Heart left ventricle (tissue), 16 donors: ENCODE results near the gene EDRF1. TPM values are rescaled to one million over a fixed set of nuclear protein-coding genes. Genes with fewer than 3 reads are reported as not detected.
A peak's percentile ranks its signal among the peaks of the same experiment; 100 is the strongest.

Experiments
- ATAC-seq, 4 donors: fragments of 200-7000 bp; cut with Tn5 transposase; one replicate each; pipeline ENCODE4 v1.9.1; 2020 to 2022; ENCODE audit warnings: moderate library complexity in 4 of 4, mild to moderate bottlenecking in 3 of 4, moderate number of reproducible peaks in 1 of 4
- DNase-seq, 5 donors: peaks; one replicate each; pipeline ENCODE4 v3.0.0-alpha.2; 2020
- H3K27ac ChIP-seq, 12 donors: fragments of 200-600 bp; sonication (generic) in 4 of 12; one replicate each; pipeline versions ENCODE4 v1.5.0 to v1.8.0; 2016 to 2022; ENCODE audit warnings: mild to moderate bottlenecking in 2 of 12
- H3K27me3 ChIP-seq, 9 donors: fragments of 200-600 bp; sonication (generic) in 2 of 9; one replicate each; pipeline versions ENCODE4 v1.5.1 to v1.8.0; 2016 to 2022; ENCODE audit warnings: mild to moderate bottlenecking in 3 of 9
- H3K36me3 ChIP-seq, 9 donors: fragments of 200-600 bp; sonication (generic) in 2 of 9; one replicate each; pipeline versions ENCODE4 v1.5.0 to v1.8.0; 2018 to 2022; ENCODE audit warnings: mild to moderate bottlenecking in 2 of 9
- H3K4me1 ChIP-seq, 12 donors: fragments of 200-600 bp; sonication (generic) in 4 of 12; one replicate each; pipeline versions ENCODE4 v1.5.0 to v1.8.0; 2016 to 2022; ENCODE audit warnings: mild to moderate bottlenecking in 3 of 12
- H3K4me3 ChIP-seq, 12 donors: fragments of 200-600 bp; sonication (generic) in 4 of 12; one replicate each; pipeline versions ENCODE4 v1.5.0 to v1.8.0; 2017 to 2022; ENCODE audit warnings: mild to moderate bottlenecking in 9 of 12, moderate library complexity in 4 of 12
- H3K9me3 ChIP-seq, 12 donors: fragments of 200-600 bp; sonication (generic) in 4 of 12; one replicate each; pipeline versions ENCODE4 v1.5.0 to v1.8.0; 2016 to 2022; ENCODE audit warnings: mild to moderate bottlenecking in 1 of 12
- POLR2A ChIP-seq, 2 donors: fragments of 450-650 bp; IDR thresholded peaks; one replicate each; pipeline ENCODE4 v1.6.1; 2017; ENCODE audit warnings: antibody characterized with exemption in 2 of 2, mild to moderate bottlenecking in 2 of 2, moderate library complexity in 2 of 2
- WGBS, 4 donors: extraction: QIAGEN DNeasy Blood & Tissue Kit in 2 of 4; methylation state at CpG; one replicate each; pipeline versions ENCODE4 v1.1.5 to v1.1.7; 2013 to 2018; 5-methylcytosine and 5-hydroxymethylcytosine counted together
- intact Hi-C, 10 donors: fragments of 100-400 bp; cut with DNase I; formaldehyde crosslinking; loops; one replicate each; pipeline versions ENCODE4 v1.11.1 to v1.14.2; 2022
- polyA plus RNA-seq, 2 donors: library from polyadenylated mRNA; stranded (reverse); fragments of 200-250 nt; gene quantifications; one replicate each; pipeline ENCODE4 v1.2.3, GENCODE V29; 2013
- total RNA-seq, 9 donors: library from RNA; depleted of rRNA in 2 of 9; stranded (reverse); fragments of >200 nt in 2 of 9; fragmentation: NEBNext Ultra II Directional in 3 of 9; extraction: Animal tissue kit (Norgen Biotek cat#: 25700) in 3 of 9; gene quantifications; one replicate each; pipeline versions ENCODE4 v1.1.0 to v1.2.4, GENCODE V29; 2016 to 2023
- TF ChIP-seq, protein P1 (sequence below), 12 donors: fragments of 200-600 bp; sonication (generic) in 4 of 12; IDR thresholded peaks; one replicate each; pipeline versions ENCODE4 v1.5.0 to v1.8.0; 2018 to 2022; ENCODE audit warnings: antibody characterized with exemption in 12 of 12, mild to moderate bottlenecking in 5 of 12
- donor health status: ischemic (EF 13 %, LVEDD 7.1; RV severe dilation, severe dysfunction).
- donor health status: healthy with polysubstance abuse.
- donor health status: DM: no; HTN: yes; CAD: no.
- donor health status: DM: no; HTN: no; CAD: no.
- donor health status: ischemic (EF 25% LVEDD 6.9; RV normal size, moderate dysfunction).
- donor health status: ischemic (EF 25% LVEDD 5.7; RV mildly dilated, moderate dysfunction).
- donor health status: healthy.
- donor health status: DM: yes; HTN: yes; CAD: no.
- donor health status: ischemic (EF 35%, LVEDD 5.7; RV mildly dilated, moderate dysfunction).
- donor health status: nonischemic (EF 11% LVEDD 7.7; RV severe dilation, severe dysfunction).
- donor health status: DM: yes; HTN: yes; CAD: no.
- donor health status: PGD.
- donor health status: ischemic (EF 29% LVEDD 5.4; RV normal size, mild dysfunction).
- donor health status: nonischemic (EF 23%, LVEDD 6.1; RV moderate dilation, normal function).

The EDRF1 gene
- total and polyA plus RNA-seq, 11 donors, result 6.9 to 13.9 (median 9.8) TPM

DNA sequence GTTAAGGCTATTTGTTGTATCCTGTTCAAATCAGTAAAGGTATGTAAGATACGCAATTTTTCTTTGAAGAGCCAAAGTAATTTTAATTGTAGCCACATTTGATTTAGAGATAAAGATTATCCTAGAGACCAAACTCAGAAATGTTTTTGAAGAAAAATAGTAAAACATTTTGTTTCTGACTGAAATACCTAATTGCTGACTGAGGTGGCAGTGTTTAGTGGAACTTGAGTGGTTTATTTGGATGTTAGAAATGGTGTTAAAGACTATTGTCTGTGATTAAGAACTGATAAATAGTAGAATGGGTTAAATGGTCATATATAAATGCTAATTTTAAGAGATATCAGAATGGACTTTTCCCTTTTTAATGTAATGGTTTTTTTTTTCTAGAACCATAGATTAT is 15.3 kb downstream of the EDRF1 start:
- intact Hi-C loops, result no loop called here
- Histone ChIP-seq H3K36me3 (peaks cover 2 to 100% (median 100%) of the 10 kb centered on the region in 9 donors), H3K27me3 (no peaks in the 10 kb centered on the region), H3K4me3 (no peak overlapping the region), H3K9me3 (no peaks in the 10 kb centered on the region), H3K27ac (no peak overlapping the region), H3K4me1 (peaks cover 0 to 20% (median 0%) of the 10 kb centered on the region in 12 donors)
- DNase-seq (no peak), ATAC-seq (no peak)
- TF ChIP-seq POLR2A (IDR thresholded peaks at IDR 0.05), result no peak
- TF ChIP-seq, protein P1, sequence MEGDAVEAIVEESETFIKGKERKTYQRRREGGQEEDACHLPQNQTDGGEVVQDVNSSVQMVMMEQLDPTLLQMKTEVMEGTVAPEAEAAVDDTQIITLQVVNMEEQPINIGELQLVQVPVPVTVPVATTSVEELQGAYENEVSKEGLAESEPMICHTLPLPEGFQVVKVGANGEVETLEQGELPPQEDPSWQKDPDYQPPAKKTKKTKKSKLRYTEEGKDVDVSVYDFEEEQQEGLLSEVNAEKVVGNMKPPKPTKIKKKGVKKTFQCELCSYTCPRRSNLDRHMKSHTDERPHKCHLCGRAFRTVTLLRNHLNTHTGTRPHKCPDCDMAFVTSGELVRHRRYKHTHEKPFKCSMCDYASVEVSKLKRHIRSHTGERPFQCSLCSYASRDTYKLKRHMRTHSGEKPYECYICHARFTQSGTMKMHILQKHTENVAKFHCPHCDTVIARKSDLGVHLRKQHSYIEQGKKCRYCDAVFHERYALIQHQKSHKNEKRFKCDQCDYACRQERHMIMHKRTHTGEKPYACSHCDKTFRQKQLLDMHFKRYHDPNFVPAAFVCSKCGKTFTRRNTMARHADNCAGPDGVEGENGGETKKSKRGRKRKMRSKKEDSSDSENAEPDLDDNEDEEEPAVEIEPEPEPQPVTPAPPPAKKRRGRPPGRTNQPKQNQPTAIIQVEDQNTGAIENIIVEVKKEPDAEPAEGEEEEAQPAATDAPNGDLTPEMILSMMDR (IDR thresholded peaks at IDR 0.05), result no peak
- WGBS, 4 donors, result 92 to 95% (median 92%) methylated on average over 1 of the region's 1 CpG

DNA sequence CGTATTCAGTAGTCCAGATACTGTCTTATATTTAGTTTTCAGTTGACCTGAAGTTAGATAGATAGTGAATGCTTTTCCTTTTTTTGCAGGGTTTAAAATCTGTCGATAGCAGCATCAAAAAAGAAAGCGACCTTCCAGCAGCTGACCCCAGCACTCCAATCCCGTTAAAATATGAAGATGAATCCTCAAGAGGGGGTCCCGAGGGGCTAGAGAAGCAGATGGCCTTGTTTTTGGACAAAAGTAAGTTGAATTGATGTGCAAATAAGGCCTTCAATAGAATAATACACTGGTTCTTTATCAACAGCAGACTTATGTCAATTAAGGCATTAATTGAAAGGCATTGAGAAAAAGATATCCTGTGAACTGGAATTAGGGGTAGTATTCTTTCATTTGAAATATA is 18.7 kb downstream of the EDRF1 start:
- ATAC-seq (no peak), DNase-seq (no peak)
- Histone ChIP-seq H3K36me3 (peaks cover 5 to 100% (median 100%) of the 10 kb centered on the region in 9 donors), H3K27ac (no peak overlapping the region), H3K4me3 (no peak overlapping the region), H3K27me3 (no peaks in the 10 kb centered on the region), H3K9me3 (no peaks in the 10 kb centered on the region), H3K4me1 (no peaks in the 10 kb centered on the region)
- intact Hi-C loops, result no loop called here
- WGBS, 4 donors, result 87 to 92% (median 90%) methylated on average over 5 of the region's 5 CpGs
- no peak for TF ChIP-seq POLR2A (IDR thresholded peaks at IDR 0.05)
- TF ChIP-seq, protein P1 (IDR thresholded peaks at IDR 0.05), result no peak

GRCh38 chr10:125739994-125740679 is 20.6 kb downstream of the EDRF1 start:
- H3K36me3 ChIP-seq, result peaks cover 5 to 100% (median 100%) of the 10 kb centered on the region in 9 donors

DNA sequence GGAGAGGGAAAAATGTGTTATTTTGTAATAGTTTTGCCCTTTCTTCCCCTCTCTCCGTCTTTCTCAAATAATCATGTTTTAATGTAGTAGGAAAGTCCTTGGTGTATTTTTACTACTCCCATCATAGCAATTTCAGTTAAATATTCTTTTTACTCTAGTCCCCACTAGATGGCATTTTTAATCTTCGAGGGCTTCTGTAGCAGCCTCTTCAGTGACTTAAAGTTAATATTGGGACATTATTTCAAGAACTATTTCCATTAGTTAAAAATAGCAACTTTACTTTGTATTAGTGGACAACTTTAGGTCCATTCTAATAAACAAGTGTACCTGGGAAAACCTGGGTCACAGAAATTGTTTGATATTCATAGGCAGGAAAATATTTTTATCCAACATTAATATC is 23.0 kb downstream of the EDRF1 start:
- TF ChIP-seq POLR2A (IDR thresholded peaks at IDR 0.05), result no peak
- TF ChIP-seq, protein P1 (IDR thresholded peaks at IDR 0.05), result peak in 1 of 12 donors; percentile 10
- H3K9me3 ChIP-seq, result no peaks in the 10 kb centered on the region
- H3K4me3 ChIP-seq, result no peak overlapping the region
- WGBS, 4 donors, result 70 to 77% (median 74%) methylated on average over 2 of the region's 2 CpGs
- no peaks in the 10 kb centered on the region for H3K27me3 ChIP-seq
- H3K36me3 ChIP-seq, result peaks cover 10 to 100% (median 99%) of the 10 kb centered on the region in 9 donors
- no peak overlapping the region for H3K27ac ChIP-seq
- no peak for ATAC-seq
- H3K4me1 ChIP-seq, result no peaks in the 10 kb centered on the region
- intact Hi-C loops, result loop anchor here in 1 of 10 donors (10.0 kb wide), 1 partner anchor 82 kb away; the partner anchor contains the start of genes BCCIP and UROS
- DNase-seq, result no peak

More at GRCh38 chr10:125739994-125740679, 20.6 kb downstream of the EDRF1 start:
- ATAC-seq (no peak), DNase-seq (no peak)
- intact Hi-C loops, result loop anchor here in 1 of 10 donors (10.0 kb wide), 1 partner anchor 85 kb away; the partner anchor contains the start of genes BCCIP and UROS
- 87 to 93% (median 91%) methylated on average over 7 of the region's 7 CpGs for WGBS, 4 donors
- Histone ChIP-seq H3K4me3 (no peak overlapping the region), H3K27ac (no peak overlapping the region), H3K9me3 (no peaks in the 10 kb centered on the region), H3K27me3 (no peaks in the 10 kb centered on the region), H3K4me1 (no peaks in the 10 kb centered on the region)
- TF ChIP-seq, protein P1 (IDR thresholded peaks at IDR 0.05), result no peak
- no peak for TF ChIP-seq POLR2A (IDR thresholded peaks at IDR 0.05)
